Islet precursor cell (in vitro differentiated cells): ENCODE measurements around the gene PLEKHG1.

ENCODE experiments used
- DNase-seq: peaks from one replicate; pipeline ENCODE4 v3.0.0-alpha.2; 2018

The PLEKHG1 gene

DNA sequence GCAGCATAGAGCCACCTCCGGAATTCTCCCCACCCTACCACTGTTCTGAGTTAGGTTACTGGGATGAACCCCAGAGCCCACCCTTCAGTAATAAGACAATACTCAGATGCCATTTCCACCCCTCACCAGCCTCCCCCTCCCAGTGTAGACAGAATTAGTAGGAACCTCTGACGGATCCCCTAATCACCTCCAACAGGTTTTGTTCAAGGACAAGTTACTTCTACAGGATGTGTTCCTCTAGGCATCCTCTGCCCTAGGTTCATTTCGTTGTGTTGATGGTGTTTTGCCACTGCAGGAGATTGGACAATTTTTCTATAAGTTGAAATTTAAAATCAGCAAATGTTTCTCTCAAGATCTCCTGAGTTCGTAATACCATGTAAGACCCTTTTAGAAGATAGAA, 22.8 kb downstream of the PLEKHG1 start:
- DNase-seq, result no peak

DNA sequence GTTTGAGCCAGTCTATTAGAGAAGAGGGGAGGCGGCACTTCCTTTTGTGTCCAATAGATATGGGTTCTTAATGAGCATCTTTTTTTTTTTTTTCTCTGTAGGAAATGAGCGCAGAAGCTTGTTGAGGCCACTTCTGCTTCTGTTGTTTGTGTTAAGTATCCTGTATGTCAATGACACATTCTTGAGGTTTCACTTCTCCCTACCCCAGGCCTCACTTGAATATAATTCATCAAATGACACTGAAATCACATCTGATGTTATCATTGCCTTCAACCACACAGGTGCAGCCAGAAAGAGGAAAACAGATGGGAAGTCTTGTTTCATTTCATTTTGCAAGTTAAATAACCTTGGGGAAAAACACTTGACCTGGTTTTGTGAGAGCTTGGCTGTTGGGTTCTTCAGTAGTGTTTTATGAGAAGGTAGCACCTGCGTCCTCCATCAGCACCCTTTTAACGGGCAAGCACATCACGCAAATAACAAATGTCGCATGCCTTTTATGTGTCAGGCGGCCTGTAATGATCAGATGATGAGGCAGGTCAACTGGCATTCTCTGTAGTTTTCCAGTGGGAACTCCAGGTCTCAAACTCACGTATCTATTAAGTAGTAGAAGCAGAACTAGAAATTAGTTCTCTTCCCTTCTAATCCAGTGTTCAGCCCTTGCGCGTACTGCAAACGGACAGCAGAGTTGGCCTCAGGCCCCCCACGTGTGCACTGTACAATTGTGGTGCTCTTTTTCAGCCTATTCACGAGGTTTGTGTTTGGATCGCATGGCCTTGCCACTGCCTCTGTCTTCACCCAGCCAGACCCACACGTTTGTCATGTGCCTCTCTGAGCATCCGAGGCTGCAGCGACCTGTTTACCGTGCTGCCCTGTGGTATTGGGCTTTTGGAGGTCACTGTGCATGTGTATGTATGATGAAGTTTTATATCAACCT, 23.5 kb downstream of the PLEKHG1 start:
- DNase-seq, result no peak

- no peak for DNase-seq
Observed at GRCh38 chr6:150624191-150624590, 24.5 kb downstream of the PLEKHG1 start.

DNA sequence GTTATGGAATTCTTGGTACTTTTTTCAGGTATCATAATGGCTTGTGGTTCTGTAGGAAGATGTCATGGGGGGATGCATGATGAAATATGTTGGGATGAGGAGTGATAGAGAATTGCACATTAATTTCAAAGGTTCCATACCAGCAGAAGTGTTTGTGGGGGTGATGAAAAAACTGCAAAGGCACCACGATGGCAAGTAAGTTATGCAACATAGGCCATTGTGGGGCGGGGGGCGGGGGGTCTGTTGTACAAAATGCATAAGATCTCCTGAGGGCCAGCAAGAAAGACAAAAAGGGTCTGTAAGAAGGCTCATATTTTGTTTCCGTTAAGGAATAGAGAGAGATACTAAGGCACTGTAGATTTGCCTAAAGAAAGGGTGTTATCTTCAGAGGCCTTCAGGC, 26.2 kb downstream of the PLEKHG1 start:
- no peak for DNase-seq

DNA sequence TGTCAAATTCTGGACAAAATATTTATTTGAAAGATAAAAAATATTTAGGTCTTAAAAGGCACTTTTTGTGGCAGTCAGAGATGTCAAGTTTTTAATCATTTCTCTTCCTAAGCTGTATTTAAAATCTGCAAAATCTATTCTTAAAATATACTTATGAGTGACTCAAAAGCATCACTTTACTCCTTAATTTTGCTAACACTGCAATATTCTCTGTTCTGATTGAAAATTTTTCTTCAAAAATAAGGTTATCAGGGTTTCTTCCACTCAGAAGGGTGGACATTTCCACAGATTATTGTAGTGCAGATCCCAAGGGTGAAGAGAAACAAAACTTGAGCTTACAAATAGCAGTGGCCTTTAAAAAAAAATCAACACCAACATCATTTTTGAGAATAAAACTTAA, 27.5 kb downstream of the PLEKHG1 start:
- DNase-seq, result no peak

DNA sequence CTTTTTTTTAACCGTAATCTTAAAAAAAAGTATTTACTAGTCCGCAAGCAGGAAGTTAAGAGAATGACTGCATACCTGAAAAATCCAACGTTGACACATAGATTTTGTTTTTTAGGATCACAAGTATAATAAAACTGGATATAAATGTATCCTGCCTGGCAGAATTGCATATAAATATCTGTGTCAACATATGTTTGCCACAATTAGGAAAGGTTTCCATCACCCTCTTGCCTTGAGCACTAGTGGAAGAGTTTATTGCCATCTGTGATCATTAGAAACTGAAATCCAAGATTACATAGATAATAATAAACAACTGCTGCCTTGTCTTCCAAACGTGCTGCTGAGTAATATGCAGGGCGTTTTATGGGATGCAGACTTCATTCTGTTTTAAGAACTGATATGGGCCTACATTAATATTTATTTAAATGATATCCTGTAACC, 27.9 kb downstream of the PLEKHG1 start:
- no peak for DNase-seq

DNA sequence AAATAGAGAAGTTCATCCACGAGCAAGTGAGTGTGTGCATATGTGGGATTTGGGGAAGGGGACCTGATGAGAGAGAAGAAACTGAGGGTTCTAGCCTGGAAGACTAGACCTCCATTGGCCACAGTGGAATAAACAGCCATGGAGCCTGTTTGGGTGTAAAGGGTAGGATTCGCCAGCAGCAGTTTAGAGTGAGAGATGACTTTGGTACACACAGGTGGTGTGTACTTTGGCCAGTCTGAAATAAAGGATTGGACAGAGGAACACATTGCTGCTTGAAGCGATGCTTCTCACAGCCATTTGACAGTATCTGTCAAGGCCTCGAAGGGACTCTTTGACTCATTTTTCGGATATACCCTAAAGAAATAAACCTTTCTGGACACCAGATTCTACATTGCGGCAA, 29.2 kb downstream of the PLEKHG1 start:
- no peak for DNase-seq

GRCh38 chr6:150631283-150631983, 31.7 kb downstream of the PLEKHG1 start:
- DNase-seq, result no peak

DNA sequence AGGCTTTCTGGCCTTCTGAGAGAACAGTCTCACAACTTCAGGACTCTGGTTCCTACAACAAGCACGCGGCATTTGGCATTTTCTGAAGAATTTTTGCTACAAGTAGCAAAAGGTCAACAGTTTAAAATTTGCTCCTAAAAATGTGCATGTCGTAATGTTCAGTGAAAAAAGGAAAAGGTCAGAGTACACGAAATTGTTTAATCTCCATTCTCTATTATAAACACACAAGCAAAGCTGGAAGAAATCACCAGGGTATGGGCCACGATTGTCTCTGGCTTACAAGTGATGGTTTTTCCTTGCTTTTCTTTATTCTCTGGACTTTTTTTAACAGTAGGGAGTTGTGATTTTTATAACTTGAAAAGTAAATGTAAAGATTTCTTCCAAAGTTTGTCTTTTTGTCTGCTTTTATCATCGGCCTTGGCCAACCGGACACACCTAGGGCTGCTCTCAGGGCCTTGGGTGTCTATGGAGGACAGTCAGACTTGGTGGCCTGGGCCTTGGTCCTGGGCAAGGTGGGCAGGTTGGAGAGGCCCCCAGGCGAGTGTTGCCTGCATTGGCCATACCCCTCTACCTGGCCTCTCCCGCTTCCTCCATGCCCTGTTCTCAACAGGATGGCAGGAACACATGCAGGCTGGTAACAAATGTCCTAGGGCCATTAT, 32.4 kb downstream of the PLEKHG1 start:
- DNase-seq, result no peak

DNA sequence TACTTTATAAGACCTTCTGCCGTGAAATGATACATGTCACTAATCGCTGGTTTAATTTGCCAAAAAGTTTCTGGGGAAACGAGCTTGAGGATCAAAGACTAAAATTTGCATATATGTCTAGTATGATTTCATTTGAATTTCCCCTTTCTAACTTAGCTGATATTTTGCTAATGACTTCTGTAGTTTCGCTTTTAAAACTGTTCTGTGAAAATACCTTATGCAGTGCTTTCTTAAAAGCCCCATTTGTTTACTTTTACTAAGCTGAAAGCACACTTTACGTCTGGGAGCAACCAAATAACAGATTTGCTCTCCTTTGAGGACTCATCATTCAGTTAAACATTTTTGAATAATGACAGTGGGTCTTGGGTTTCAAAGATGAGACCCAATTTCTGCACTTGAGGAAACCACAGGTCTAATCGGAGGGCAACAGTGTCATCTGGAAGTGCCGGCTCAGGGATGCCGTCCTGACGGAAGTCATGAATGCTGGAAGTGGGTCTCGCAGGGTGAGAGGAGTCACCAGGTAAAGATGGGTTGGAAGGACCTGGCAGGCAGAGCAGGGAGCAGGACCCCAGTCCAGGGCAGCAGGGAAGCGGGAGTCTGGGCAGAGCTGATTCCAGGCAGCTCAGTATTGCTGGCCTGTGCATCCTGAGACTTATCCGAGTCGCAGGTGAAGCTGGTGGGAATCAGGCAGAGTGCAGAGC, 33.2 kb downstream of the PLEKHG1 start:
- no peak for DNase-seq

GRCh38 chr6:150633486-150633834, 33.8 kb downstream of the PLEKHG1 start:
- no peak for DNase-seq

DNA sequence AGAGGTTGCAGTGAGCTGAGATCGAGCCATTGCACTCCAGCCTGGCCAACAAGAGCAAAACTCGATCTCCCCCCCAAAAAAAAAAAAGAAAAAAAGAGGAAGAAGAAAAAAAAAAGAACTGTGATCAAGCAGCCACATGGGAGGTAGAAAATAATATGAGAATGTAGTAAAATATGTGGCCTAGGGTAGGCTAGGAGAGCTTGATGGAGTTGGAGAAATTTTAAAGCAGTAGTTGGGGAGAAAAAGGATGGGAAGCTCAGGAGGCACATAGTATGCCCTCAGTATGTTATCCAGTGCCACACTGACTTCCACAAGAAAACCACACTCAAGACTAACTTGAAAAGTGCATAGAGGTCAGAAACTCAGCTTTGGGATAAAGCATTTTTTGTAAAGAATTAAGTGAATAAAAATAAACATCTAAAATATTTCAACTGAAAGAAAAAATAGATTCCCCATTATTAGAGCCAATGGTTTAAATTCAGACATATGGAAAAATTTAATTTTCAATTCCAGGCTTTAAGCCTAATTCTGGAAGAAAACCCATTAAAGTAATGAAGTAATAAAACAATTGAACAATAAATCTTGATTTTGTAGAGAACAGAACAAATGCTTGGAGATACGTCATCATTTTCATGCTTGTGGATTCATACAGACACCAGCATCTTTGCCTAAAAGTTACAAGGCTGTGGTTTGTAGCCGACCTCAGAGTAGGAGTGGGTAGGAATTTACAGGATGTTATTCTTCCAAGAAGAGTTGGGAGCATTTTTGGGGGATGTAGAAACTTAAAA, 34.7 kb downstream of the PLEKHG1 start:
- DNase-seq, result no peak

DNA sequence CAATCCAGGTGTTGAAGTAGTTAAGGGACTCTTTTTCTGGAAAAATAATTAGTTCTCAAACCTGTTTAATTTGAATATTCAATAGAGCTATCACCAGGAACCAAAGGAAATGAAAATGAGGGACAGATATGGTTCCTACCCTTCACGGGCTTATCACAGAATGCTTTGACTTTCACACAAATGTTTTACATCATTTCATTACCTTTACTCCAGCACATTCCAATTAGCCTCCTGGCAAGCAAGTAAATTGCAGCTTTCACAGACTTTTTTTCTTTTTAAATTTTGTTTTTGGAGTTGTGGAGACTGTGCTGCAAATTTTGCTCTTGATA, 35.2 kb downstream of the PLEKHG1 start:
- DNase-seq, result no peak

- DNase-seq, result no peak
Observed at GRCh38 chr6:150635906-150636514, 36.3 kb downstream of the PLEKHG1 start.

DNA sequence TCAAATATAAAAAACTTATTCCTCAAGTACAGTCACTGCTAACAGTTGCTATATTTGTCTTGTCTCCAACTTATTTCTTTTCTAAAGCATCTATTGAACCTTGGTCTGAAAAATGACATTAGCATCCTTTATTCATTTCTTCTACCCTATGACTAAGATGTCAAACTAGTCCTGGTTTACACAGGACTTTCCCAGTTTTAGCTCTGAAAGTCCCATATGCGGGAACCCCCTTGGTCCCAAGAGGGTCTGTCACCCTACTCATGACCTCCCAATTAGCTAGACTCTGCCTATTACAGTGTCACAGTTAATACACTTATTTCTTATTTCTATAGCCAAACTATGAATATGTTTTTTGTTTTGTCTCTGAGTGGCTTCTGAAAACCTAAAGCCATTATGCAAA, 37.1 kb downstream of the PLEKHG1 start:
- DNase-seq, result no peak

DNA sequence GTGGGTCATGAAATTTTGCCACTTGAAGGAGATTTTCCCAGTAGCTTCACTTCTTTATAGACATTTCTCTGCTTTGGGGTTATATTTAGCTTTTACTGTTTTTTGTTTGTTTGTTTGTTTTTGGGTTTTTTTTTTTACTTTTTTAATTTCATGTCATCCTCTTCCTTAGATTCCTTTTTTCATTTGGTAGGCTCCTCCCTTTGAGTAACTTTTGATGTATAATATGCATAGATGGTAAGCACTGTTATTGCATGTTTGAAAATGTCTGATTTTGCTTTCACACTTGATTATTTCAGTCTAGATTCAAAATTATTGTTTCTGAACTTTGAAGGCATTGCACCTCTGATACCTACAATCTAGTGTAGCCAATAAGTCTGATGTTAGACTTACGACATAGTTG, 37.6 kb downstream of the PLEKHG1 start:
- DNase-seq, result no peak

GRCh38 chr6:150638267-150638666, 38.6 kb downstream of the PLEKHG1 start:
- no peak for DNase-seq

- no peak for DNase-seq
Observed at GRCh38 chr6:150638765-150639164, 39.1 kb downstream of the PLEKHG1 start.

- no peak for DNase-seq
Observed at GRCh38 chr6:150639823-150640331, 40.2 kb downstream of the PLEKHG1 start.

- DNase-seq, result no peak
Observed at GRCh38 chr6:150640556-150641209, 41.0 kb downstream of the PLEKHG1 start.
